ENCODE results near the gene PARD3.

DNA sequence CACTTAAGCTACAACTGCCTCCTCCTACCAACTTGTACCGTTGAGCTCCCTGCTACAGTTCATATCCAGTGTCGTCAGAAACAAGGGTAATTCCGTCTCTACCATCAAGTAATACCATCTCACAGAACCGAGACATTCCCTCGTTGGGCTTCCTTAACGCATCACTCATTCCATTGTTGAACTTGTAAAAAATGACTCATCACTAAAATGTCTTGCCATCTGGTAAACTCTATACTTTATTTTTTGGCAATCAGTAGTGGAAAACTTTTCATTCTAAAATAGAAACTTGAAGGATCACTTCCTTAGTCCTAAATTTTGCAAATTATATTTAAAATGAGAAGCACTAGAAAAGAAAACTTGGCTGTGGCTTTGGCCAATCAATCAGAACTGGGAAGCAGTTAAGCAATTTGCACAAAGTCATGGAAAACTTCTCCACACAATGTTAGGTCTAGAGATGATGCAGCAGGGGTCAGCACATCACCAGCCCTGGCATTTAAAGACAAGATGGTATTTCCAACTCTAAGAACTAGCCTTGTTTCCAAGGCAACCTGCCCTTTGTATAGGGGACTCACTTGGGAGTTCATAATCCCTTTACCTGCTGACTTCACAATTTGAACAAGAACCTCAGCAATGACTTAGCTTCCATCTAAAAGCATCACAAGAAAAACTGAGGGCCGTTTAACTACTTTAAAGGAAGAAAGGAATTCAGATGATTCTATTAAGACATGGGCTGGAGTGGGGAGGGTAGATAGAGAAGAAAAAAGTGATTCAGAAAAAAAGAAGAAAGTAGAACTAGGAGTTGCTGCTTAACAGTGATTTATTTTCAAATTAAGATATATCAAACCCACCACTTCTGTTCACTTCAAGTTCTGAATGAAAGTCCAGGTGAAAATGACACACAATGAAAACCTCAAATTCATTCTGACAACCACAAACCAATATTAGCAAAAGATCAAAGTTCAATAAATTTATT, 288.1 kb downstream of the PARD3 start:
- TF ChIP-seq POLR2A (IDR thresholded peaks at IDR 0.05): no peak
- TF ChIP-seq, protein P1, sequence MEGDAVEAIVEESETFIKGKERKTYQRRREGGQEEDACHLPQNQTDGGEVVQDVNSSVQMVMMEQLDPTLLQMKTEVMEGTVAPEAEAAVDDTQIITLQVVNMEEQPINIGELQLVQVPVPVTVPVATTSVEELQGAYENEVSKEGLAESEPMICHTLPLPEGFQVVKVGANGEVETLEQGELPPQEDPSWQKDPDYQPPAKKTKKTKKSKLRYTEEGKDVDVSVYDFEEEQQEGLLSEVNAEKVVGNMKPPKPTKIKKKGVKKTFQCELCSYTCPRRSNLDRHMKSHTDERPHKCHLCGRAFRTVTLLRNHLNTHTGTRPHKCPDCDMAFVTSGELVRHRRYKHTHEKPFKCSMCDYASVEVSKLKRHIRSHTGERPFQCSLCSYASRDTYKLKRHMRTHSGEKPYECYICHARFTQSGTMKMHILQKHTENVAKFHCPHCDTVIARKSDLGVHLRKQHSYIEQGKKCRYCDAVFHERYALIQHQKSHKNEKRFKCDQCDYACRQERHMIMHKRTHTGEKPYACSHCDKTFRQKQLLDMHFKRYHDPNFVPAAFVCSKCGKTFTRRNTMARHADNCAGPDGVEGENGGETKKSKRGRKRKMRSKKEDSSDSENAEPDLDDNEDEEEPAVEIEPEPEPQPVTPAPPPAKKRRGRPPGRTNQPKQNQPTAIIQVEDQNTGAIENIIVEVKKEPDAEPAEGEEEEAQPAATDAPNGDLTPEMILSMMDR (IDR thresholded peaks at IDR 0.05): no peak
